Stimulated activated CD4-positive, alpha-beta T cell treated with anti-CD3 and anti-CD28 coated beads, Interleukin-4, amount 100 ng/mL, for 24 hours (primary cell): ENCODE results near the gene PNKD.

Source experiments
- DNase-seq: peaks from one replicate; pipeline ENCODE4 v3.0.0-alpha.2; 2020

Gene PNKD

GRCh38 chr2:218273908-218274249 lies 3.6 kb downstream of the PNKD start:
- no peak for DNase-seq

GRCh38 chr2:218274586-218274985 lies 4.3 kb downstream of the PNKD start:
- no peak for DNase-seq

DNA sequence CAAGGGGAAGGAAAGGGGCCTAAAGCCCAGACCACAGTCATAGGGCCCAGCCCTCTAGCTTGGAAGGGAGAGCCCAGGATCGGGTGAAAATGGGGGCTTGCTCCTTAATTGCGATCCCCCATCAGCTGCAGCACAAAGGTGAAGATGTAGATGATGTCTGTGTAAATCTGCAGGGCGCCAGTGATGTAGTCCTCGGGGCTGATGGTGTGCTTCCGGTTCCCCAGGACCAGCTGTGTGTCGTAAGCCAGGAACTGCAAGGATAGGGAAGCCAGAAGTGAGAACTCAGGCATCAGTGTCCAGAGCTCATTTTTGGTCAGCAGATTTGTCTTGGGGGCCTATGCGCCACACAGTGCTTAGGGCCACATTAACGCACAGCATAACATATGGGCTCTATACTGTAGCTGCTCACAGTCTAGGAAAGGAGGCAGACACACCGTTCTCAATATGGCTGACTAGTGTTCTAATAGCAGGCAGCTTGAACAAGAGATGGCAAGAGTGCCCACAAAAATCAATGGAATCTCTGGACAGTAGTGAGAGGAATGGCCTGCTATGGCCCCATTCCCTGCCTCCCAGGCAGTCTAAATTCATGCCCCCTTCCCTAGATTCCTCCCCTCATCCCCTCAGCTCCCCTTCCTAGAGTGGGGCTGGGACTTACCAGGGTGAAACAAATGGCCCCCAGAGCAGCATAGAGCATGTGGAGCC lies 5.2 kb downstream of the PNKD start:
- no peak for DNase-seq

DNA sequence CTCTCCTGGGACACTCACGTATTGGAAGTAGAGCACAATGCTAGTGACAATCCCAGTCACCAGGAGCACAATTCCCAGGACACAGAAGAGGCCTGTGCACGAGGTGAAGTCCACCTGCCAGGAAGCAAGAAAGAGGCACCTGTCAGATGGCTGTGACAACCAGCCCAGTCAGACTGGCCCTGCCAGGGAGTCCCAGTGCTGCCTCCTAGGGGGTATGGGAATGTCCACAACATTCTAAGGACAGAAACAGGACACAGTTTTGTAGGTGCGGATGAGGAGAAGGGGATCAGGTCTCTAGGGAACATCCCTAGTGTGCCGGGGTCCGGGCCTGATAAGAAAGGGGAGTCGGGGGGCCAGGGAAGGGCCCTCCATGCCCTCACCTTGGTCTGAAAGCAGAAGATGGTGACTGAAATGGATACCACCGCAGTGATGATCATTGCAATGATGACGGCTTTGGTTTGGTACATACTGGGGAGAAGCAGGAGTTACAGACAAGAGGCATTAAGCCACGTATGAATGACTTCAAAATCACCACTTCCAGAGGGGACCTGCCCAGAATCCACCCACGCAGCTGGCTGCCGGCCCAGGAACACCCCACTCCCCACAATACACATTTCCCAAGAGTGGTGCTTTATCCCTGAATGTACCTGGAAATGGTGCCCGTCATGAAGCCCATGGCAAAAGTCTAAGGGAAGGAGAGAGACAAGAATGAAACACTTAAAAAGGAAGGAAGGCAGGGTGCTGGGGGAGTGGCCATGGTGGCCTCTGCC lies 6.9 kb downstream of the PNKD start:
- no peak for DNase-seq

GRCh38 chr2:218277921-218278320 lies 7.6 kb downstream of the PNKD start:
- no peak for DNase-seq

- no peak for DNase-seq
Observed at GRCh38 chr2:218278531-218279360, 8.4 kb downstream of the PNKD start.

- DNase-seq, result no peak
Observed at GRCh38 chr2:218280260-218280870, 10.0 kb downstream of the PNKD start.

GRCh38 chr2:218281449-218281848 lies 11.1 kb downstream of the PNKD start:
- no peak for DNase-seq

DNA sequence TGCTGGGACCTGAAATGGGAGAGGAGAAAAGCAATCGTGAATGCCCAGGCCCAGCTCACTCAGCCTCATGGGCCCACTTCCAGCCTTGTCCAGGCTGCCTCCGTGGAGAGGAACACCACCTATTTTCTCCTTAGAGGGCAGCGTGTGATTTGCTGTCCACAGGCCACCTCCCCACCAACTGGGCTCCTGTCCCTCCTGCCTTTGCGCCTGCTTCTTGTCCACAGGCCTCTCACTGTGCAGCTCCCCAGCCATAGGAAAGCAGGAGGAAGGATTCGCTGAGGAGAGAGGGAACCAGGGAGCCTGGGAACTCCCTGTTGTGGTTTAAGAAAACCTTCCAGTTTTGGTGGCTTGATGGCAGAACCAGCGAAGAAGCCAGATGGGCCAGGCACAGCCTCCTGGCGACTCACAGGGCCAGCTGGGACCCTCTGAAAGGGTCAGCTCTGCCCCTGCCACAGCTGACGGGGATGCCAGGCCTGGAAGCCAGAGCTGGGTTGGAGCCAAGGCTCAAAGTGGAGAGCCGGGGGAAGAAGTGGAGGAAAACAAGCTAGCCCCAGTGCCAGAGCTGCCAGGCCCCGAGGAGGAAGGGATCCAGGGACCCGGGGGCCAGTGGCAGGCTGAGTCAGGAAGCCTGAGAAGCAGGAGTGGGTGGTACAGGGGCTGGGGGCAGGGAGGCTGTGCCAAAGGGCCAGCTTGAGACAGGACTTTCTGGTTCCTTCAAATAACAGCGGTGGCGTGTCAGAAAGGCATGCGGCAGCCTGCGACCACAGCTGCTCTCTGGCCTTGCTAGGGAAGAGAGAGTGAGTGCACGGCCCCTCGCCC lies 12.1 kb downstream of the PNKD start:
- DNase-seq, result no peak

- DNase-seq, result peak; percentile 73
Observed at GRCh38 chr2:218284106-218284811, 13.9 kb downstream of the PNKD start.

GRCh38 chr2:218285604-218286003 lies 15.3 kb downstream of the PNKD start:
- DNase-seq, result no peak

DNA sequence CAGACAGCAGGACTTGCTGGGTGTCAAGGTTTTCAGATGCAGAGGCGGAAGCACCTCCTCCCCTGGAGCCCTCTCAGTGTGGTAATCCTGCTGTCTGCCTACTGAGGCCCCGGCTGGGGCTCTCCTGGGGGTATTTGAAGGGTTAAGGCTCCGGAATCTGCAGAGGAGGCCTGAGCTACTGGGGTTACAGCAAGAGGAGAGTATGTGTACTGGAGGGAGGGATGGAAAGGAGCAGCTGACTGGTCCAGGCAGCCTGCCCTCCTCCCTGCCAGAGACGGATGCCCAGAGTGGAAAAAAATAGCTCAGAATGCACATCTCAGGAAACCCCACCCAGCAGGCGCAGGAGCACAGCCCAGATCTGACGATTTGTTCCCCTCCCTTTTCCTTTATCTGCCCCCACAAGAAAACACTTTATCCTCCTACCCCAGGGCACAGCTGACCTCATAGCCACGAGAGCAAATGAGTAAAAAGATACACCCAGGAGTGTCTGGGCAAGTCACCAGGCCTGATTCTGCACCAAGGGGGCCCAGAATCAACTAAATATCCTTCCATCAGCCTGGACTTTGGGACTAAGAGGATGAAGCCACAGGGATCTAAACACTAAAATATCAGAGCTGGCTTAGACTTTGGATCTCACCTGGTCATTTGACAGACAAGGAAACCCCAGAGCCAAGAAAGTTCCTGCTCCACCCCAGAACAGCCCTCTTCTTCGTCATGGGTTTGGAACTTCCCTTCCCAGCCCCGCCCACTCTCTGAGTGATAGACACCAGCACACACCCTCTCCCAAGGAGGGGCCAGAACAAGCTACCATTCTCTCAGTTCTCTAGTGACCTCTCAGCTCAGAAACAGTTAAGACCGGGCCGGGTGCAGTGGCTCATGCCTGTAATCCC lies 16.5 kb downstream of the PNKD start:
- peak; percentile 83 for DNase-seq

DNA sequence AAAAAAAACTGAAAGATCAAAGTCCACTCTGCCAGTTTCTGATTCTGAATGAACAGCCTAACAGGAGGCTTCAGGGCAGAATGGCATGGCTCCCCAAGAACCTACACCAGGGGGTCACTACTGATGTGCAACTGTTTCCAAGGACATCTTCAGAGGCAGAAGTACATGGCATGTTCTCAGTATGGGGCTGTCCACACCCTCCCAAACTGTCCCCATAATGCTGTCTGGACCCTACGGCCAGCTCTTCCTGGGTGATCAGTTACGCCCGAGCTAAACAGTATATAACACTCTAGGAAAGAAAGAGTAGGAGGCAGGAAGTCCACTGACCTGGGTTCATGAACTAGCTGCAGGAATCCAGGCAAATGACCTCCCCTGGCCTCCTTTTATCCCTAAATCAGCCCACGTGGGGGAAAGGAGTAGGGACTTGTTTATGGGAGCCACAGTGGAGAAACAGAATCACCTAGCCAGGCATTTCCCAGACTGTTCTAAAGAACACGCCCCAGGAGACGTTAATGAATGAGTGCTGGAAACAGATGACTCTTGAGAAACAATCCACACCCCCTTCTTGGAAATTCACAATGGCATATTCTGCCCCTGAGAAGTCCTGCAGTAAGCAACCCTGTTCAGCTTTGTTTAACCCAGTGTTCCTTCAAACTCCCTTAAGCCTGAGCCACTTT lies 19.5 kb downstream of the PNKD start:
- DNase-seq, result no peak

DNA sequence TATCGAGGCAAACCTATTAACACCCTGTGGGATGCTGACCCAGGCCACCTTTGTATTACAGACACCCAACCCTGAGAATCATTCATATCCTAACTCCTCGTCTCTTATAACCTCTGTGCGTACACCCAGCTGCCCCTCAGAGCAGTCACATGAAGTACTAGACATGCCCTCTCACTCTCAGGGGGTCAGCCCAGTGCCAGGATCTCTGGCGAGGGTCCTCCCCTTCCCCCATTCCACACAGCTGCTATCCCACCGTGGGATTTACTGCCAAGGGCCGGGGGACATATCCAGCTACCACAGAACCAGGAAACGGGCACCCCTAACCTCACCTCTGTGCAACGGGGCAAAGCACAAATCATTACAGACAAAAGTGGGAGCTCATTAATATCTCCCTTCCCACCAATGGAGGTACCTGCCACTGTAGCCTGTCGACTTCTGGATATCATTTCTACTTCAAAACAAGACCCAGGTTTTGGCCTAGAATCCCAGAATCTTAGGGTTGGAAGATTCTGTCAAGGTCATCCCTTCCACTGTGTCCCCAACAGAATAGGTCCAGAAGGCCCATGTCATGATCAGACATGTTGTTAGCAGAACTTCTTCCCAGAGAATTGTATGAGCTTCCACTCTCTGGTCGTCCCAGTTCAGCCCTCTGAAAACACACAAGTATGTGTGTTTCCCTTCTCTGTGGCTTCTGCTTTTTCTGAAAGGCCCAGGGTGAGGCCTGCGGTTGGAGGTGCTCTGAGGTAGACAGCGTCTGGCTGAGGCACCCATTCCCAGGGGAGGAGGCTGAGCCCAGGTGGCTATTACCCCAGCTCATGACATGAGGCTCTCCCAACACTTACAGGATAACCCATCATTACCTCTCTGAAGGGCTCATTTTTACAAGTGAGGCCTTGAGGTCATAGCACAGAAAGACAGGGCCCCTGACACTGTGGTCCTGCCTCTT lies 20.3 kb downstream of the PNKD start:
- DNase-seq, result peak; percentile 42

DNA sequence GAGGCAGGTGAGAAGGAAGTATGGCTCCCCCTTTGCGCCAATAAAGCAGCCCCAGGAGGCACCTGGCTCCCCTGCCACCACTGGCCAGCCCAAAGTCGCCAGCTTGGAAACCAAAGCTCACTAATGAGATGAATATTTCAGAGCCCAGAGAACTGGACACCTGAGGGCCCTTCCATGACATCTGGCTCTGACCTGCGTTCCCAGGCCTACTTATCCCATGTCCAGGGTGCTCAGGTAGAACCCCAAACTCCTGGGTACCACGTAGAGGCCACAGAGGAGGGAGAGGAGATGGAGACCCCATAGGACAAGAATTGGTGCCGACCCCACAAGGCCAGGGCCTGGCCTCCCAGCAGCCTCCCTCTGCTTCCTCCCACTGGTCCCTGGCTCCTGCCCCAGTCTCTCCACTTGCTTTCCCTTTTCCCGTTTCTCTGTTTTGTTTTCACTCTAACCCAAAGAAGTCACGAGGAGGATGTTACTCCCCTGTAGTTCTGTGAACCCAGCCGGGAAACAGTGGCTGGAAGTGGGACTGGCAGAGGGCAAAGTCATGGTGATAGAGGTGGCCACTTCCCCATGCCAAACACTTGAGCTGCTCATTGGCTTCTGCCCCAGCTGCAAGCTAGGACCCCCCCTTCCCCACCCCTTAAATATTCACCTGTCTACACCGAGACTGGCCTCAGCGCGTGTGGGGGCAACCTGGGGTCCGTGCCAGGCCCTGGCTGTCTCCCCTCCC lies 21.2 kb downstream of the PNKD start:
- DNase-seq, result no peak

DNA sequence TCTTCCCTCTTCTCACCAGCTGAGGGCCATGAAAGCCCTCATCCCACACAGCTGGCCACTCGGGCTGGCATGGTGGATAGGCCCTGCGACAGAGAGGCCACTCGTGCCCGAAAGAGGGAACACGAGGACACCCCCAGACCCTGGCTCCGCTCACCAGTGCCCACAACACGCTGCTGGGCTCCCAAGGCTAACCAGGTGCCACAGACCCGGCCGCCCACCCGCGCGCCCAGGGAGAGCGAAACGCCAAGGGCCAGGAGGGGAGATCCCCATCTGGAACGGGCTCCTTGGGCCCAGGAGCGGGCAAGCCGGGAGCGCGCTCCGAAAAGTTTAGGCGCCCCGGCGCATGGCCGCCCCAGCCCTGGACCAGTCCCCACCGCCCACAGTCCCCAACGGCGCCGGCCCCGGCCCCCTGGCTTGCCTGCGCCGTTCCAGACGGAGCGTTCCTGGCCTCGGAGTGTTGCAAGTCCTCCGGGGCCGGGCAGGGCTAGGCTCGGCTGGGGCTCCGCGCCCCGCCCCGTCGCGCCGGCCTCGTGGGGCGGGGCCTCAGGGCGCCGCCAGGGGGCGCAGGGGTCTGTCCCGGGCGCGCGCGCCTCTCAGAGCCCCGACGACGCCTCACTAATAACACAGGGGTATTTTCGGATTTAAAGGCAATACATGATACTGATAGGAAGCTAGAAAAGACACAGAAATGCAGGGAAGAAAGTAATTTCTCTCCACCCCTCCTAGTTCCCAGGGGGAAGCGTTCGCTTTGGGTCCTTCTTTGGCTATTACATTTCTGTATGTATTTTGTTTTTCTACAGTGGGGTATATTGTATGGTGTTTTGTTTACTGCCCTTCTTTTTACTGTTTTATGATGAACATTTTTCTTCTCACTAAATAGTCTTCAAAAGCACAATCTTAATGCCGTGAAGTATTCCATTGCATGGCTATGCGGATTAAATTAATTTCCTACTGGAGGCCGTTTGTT lies 22.0 kb downstream of the PNKD start, which contains the start of gene TMBIM1:
Gene TMBIM1, minus strand, starts transcription at position 456 of the 967 bp plus-strand sequence. CDS start 10,362 bp downstream, outside the sequence.
- DNase-seq, result peak; percentile 76
